Activated T-helper 1 cell treated with anti-CD3 and anti-CD28 coated beads, Interleukin-12 subunit alpha, Interleukin-12 subunit beta, Interleukin-2, Interleukin-4 antibody, amounts not matched to agents 30 ng/mL and 10 ng/mL and 1 ng/mL, durations not matched to agents 14 hours and 24 hours and 36 hours (primary cell): ENCODE results near the gene TEX264. TPM values are rescaled to one million over a fixed set of nuclear protein-coding genes. Genes with fewer than 3 reads are reported as not detected.

ENCODE experiments used
- DNase-seq: peaks from one replicate; pipeline ENCODE4 v3.0.0; 2021; ENCODE audit warnings: low spot score
- H3K27ac Mint-ChIP-seq: one replicate; pipeline ENCODE4 v1.8.0; 2021; ENCODE audit warnings: mild to moderate bottlenecking, mixed read lengths
- H3K27me3 Mint-ChIP-seq: one replicate; pipeline ENCODE4 v1.8.0; 2022; ENCODE audit warnings: mild to moderate bottlenecking, moderate library complexity, mixed read lengths; ENCODE audit not compliant: insufficient read depth
- H3K36me3 Mint-ChIP-seq: one replicate; pipeline ENCODE4 v1.8.0; 2021; ENCODE audit warnings: low read depth, mixed read lengths
- H3K4me1 Mint-ChIP-seq: one replicate; pipeline ENCODE4 v1.8.0; 2021; ENCODE audit warnings: low read depth, mixed read lengths
- H3K4me3 Mint-ChIP-seq: one replicate; pipeline ENCODE4 v1.8.0; 2021; ENCODE audit warnings: mild to moderate bottlenecking, moderate library complexity, mixed read lengths
- H3K9me3 Mint-ChIP-seq: one replicate; pipeline ENCODE4 v1.8.0; 2021; ENCODE audit warnings: mixed read lengths
- intact Hi-C: fragments of 100-400 bp; cut with micrococcal nuclease; formaldehyde crosslinking; loops from one replicate; pipeline ENCODE4 v1.15.1; 2024
- total RNA-seq: library from RNA; stranded (reverse); gene quantifications from 2 replicates; pipeline ENCODE4 v1.2.3, GENCODE V29; 2022

Gene TEX264
- total RNA-seq, 1 donor from 2014 or later, result 50.3 TPM

DNA sequence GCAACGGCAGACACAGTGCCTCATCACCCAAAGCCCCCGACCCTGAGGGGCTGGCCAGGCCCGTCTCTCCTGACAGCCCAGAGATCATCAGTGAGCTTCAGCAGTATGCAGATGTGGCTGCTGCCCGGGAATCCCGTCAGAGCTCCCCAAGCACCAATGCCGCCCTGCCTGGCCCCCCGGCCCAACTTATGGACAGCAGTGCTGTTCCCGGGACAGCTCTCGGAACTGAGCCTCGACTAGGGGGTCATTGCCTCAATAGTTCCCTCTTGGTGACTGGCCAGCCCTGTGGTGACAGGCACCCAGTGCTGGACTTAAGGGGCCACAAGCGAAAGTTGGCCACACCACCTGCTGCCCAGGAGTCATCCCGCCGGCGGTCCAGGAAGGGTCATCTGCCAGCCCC, 8.6 kb upstream of the TEX264 start:
- Mint-ChIP-seq H3K36me3 (peaks cover 21% of the 10 kb centered on the region), H3K27ac (no peak overlapping the region), H3K27me3 (no peaks in the 10 kb centered on the region), H3K4me3 (no peak overlapping the region), H3K9me3 (no peaks in the 10 kb centered on the region), H3K4me1 (no peaks in the 10 kb centered on the region)
- intact Hi-C loops, result no loop called here
- DNase-seq, result no peak

GRCh38 chr3:51668756-51669155, 2.3 kb upstream of the TEX264 start:
- Mint-ChIP-seq H3K4me3 (no peak overlapping the region), H3K36me3 (no peaks in the 10 kb centered on the region), H3K27ac (peak overlapping the region; percentile 22), H3K4me1 (peaks cover 41% of the 10 kb centered on the region), H3K9me3 (no peaks in the 10 kb centered on the region), H3K27me3 (no peaks in the 10 kb centered on the region)
- intact Hi-C loops, result loop anchor here (1.0 kb wide), 3 partner anchors 26 to 1096 kb away; no protein-coding TSS in a partner anchor
- no peak for DNase-seq

GRCh38 chr3:51669241-51670052, 1.6 kb upstream of the TEX264 start:
- no peaks in the 10 kb centered on the region for H3K27me3 Mint-ChIP-seq
- peak overlapping the region; percentile 78 for H3K4me3 Mint-ChIP-seq
- peak overlapping the region; percentile 80 for H3K27ac Mint-ChIP-seq
- intact Hi-C loops, result loop anchor here (1.0 to 5.0 kb wide), 8 partner anchors 27 to 1097 kb away; partner anchors contain the start of genes DUSP7, MAPKAPK3, PARP3 and WDR82
- no peaks in the 10 kb centered on the region for H3K36me3 Mint-ChIP-seq
- no peaks in the 10 kb centered on the region for H3K9me3 Mint-ChIP-seq
- peaks cover 48% of the 10 kb centered on the region for H3K4me1 Mint-ChIP-seq
- DNase-seq, result peak; percentile 75

- peak overlapping the region; percentile 76 for H3K4me3 Mint-ChIP-seq
- peak overlapping the region; percentile 80 for H3K27ac Mint-ChIP-seq
- peak; percentile 32 for DNase-seq
- H3K27me3 Mint-ChIP-seq, result no peaks in the 10 kb centered on the region
- H3K4me1 Mint-ChIP-seq, result peaks cover 56% of the 10 kb centered on the region
- H3K9me3 Mint-ChIP-seq, result no peaks in the 10 kb centered on the region
- intact Hi-C loops, result loop anchor here (2.0 to 5.0 kb wide), 5 partner anchors 39 to 1053 kb away; partner anchors contain the start of genes DUSP7, MAPKAPK3, PARP3 and WDR82
- H3K36me3 Mint-ChIP-seq, result peaks cover 4% of the 10 kb centered on the region
Measured at GRCh38 chr3:51670053-51670822, 814 bp upstream of the TEX264 start.

DNA sequence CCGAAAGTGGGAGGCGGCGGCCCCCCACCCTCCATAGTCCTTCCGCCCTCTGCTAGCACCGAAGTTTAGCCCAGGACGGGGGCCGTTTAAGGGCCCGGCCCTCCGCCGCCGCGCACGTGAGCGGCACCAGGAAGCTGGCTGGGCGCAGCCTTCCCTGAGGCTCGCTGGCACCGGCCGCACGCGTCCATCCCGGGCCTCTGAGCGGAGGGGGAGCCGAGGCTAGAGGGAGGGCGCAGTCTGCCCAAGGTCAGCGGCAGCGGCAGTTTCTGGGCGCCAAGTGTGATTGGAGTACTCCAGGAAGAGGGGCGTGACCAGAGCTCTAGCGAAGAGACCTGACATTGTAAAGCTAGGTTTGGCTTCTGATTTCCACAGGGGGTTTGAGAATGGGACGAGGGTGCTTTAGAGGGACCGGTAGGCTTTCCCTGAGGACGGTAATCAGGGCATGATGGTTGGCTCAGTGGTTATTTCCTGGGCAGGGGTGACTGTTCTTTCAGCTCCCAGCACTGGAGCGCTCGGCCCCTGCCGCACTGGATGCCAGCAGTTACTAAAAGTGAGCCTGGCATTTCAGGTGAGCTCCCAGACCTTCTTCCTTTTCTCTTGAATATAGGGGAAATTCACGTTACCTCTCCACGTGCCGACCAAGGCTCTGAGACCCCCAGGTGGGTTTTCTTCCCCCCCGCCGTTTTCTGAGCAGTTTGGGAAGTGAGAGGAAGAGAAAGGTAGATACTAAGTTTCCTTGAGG, 853 bp downstream of the TEX264 start:
- Mint-ChIP-seq H3K4me3 (peak overlapping the region; percentile 86), H3K9me3 (no peaks in the 10 kb centered on the region), H3K27me3 (no peaks in the 10 kb centered on the region), H3K27ac (peak overlapping the region; percentile 87), H3K36me3 (peaks cover 16% of the 10 kb centered on the region), H3K4me1 (peaks cover 73% of the 10 kb centered on the region)
- intact Hi-C loops, result loop anchor here (1.0 to 5.0 kb wide), 8 partner anchors 10 to 1055 kb away; partner anchors contain the start of genes DUSP7, MANF, MAPKAPK3 and PARP3
- peak; percentile 58 for DNase-seq

GRCh38 chr3:51673181-51673801, 2.2 kb downstream of the TEX264 start:
- Mint-ChIP-seq H3K4me3 (peak overlapping the region; percentile 76), H3K27me3 (no peaks in the 10 kb centered on the region), H3K36me3 (peaks cover 19% of the 10 kb centered on the region), H3K9me3 (no peaks in the 10 kb centered on the region), H3K27ac (peak overlapping the region; percentile 77), H3K4me1 (peaks cover 84% of the 10 kb centered on the region)
- intact Hi-C loops, result loop anchor here (5.0 kb wide), 1 partner anchor 384 kb away; the partner anchor contains the start of gene DUSP7
- no peak for DNase-seq

GRCh38 chr3:51673802-51674654, 3.0 kb downstream of the TEX264 start:
- no peak for DNase-seq
- peaks cover 84% of the 10 kb centered on the region for H3K4me1 Mint-ChIP-seq
- intact Hi-C loops, result loop anchor here (5.0 kb wide), 1 partner anchor 383 kb away; the partner anchor contains the start of gene DUSP7
- H3K9me3 Mint-ChIP-seq, result no peaks in the 10 kb centered on the region
- H3K27ac Mint-ChIP-seq, result peak overlapping the region; percentile 77
- peak overlapping the region; percentile 76 for H3K4me3 Mint-ChIP-seq
- H3K27me3 Mint-ChIP-seq, result no peaks in the 10 kb centered on the region
- H3K36me3 Mint-ChIP-seq, result peaks cover 22% of the 10 kb centered on the region

- peaks cover 24% of the 10 kb centered on the region for H3K36me3 Mint-ChIP-seq
- DNase-seq, result no peak
- no peaks in the 10 kb centered on the region for H3K9me3 Mint-ChIP-seq
- intact Hi-C loops, result no loop called here
- H3K27ac Mint-ChIP-seq, result peak overlapping the region; percentile 85
- H3K4me1 Mint-ChIP-seq, result peaks cover 81% of the 10 kb centered on the region
- no peaks in the 10 kb centered on the region for H3K27me3 Mint-ChIP-seq
- peak overlapping the region; percentile 54 for H3K4me3 Mint-ChIP-seq
Measured at GRCh38 chr3:51675201-51675611, 4.2 kb downstream of the TEX264 start.

GRCh38 chr3:51676102-51676640, 5.1 kb downstream of the TEX264 start:
- no peak for DNase-seq
- intact Hi-C loops, result no loop called here
- Mint-ChIP-seq H3K4me3 (no peak overlapping the region), H3K36me3 (peaks cover 24% of the 10 kb centered on the region), H3K27me3 (no peaks in the 10 kb centered on the region), H3K27ac (peak overlapping the region; percentile 85), H3K9me3 (no peaks in the 10 kb centered on the region), H3K4me1 (peaks cover 86% of the 10 kb centered on the region)

DNA sequence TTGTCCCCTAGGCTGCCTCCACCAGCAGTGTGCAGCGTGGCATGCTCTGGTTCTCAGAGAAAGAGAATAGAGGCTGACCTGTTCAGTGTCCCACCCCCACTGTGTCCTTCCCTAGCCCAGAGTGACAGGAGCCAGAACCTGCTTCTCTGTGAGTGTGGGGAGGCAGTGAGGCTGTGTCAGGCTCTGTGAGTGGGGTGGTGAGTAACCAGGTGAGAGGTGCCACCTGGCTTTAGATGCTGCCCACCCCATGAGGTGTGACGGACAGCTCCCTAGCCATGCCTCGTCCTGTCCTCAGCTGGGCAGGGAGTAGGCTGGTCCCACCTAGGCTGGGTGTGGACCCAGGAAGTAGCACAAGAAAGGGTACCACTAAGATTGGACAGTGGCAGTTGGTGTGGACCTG, 6.3 kb downstream of the TEX264 start:
- DNase-seq, result no peak
- H3K27ac Mint-ChIP-seq, result peak overlapping the region; percentile 57
- H3K36me3 Mint-ChIP-seq, result peaks cover 28% of the 10 kb centered on the region
- H3K4me3 Mint-ChIP-seq, result no peak overlapping the region
- intact Hi-C loops, result no loop called here
- no peaks in the 10 kb centered on the region for H3K27me3 Mint-ChIP-seq
- H3K9me3 Mint-ChIP-seq, result no peaks in the 10 kb centered on the region
- H3K4me1 Mint-ChIP-seq, result peaks cover 94% of the 10 kb centered on the region

DNA sequence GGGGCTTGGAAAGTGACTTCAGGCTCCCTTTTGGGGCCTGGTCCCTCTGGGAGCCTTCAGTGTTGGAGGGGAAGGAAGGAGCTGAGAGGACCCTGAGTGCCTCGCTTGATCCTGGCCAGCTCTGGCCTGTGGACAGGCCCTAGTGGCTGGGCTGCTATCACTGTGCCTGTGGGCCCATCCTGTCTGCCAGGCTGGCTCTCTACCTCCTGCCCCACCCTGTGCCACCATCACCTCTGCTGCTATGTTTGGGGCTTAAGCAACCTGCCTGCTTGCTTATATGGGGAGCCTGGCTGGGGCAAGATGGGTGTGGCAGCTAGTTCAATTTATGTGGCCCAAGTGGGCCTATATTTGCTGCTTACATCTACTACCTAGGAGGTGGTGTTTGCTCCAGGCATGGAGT, 7.1 kb downstream of the TEX264 start:
- peak overlapping the region; percentile 54 for H3K27ac Mint-ChIP-seq
- peak overlapping the region; percentile 1 for H3K4me3 Mint-ChIP-seq
- H3K4me1 Mint-ChIP-seq, result peaks cover 94% of the 10 kb centered on the region
- intact Hi-C loops, result no loop called here
- H3K36me3 Mint-ChIP-seq, result peaks cover 31% of the 10 kb centered on the region
- no peaks in the 10 kb centered on the region for H3K9me3 Mint-ChIP-seq
- no peaks in the 10 kb centered on the region for H3K27me3 Mint-ChIP-seq
- DNase-seq, result no peak
